GM19395 (cell line): ENCODE results near the gene RFK.
A peak's percentile ranks its signal among the peaks of the same experiment; 100 is the strongest.
"Not testable (repeated sequence)": the region's sequence is repeated elsewhere in the genome, so short reads cannot be mapped to it uniquely, and the experiment has no call there.

Experiments
- ATAC-seq: cut with Tn5 transposase; IDR thresholded peaks from one replicate; pipeline ENCODE4 v1.9.1; 2021; ENCODE audit warnings: mild to moderate bottlenecking, moderate library complexity; ENCODE audit not compliant: unreplicated experiment

RFK gene

DNA sequence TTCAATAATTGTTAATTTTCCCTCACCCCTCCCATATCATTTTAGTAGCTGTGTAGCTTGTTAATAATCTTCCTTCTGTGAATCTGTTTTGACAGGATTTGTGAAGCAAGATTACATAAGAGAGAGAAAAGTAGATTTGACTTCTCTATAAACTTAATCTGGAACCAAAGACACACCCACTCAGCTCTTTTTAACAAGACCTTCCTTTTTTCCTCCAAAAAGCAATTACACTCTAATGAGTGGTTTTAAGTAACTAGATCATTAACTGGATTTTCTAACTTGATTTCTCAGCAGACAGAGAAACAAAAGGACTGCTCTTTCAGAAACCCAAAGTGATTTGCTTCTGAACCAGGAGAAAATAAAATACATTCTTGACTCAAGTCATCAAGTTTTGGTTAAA, 21.9 kb downstream of the RFK start:
- no peak for ATAC-seq

- ATAC-seq: no peak
These were observed 22.3 kb downstream of the RFK start for GRCh38 chr9:76371901-76372300.

DNA sequence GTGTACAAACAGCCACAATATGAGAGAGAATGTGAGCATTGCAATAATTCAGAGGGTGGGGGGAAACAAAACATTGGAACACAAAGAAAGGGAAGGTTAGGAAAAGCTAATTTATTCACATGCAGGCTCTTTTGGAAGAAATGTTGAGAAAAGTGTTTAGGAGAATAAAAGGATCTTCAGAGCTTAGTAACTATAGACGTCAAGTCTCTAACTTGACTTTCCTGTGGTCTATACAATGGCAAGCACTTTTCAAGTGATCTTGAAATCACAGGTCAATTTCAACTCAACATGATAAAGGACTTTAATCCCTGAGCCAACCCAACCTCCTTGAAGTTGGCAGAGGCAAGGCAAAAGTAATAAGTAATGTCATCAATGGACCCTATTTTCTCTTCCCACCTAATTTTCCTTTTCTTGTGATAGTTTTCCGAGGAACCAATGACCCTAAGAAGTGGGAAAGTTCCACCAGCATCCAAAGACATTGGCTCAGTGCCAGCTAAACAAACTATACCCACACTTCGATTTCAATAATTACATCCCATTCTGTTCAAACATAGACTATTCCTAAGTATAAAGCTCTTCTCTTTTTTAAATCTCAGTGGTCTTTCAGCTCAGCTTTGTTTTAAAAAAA, 23.7 kb downstream of the RFK start:
- no peak for ATAC-seq

GRCh38 chr9:76369583-76369982, 24.6 kb downstream of the RFK start:
- peak; percentile 68 for ATAC-seq

- no peak for ATAC-seq
These were observed 28.0 kb downstream of the RFK start for GRCh38 chr9:76366275-76366674.

- ATAC-seq: no peak
These were observed 29.2 kb downstream of the RFK start for GRCh38 chr9:76365028-76365427.

DNA sequence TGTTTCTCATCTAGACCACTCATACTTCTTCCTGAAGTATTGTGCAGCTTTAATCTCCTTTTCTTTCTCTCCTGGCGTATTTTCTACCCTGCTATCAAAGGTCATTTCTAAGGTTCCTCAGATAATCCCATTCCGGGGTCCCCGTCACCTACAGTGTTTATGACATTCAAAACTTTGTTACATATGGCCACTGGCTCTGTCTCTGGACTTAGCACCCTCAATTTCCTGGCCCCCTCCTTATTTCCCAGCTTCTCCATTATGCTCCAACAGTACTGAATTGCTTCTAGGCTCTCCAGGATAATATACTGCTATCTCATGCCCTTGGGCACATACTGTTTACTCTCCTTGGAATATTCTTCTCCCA, 31.2 kb downstream of the RFK start:
- no peak for ATAC-seq

DNA sequence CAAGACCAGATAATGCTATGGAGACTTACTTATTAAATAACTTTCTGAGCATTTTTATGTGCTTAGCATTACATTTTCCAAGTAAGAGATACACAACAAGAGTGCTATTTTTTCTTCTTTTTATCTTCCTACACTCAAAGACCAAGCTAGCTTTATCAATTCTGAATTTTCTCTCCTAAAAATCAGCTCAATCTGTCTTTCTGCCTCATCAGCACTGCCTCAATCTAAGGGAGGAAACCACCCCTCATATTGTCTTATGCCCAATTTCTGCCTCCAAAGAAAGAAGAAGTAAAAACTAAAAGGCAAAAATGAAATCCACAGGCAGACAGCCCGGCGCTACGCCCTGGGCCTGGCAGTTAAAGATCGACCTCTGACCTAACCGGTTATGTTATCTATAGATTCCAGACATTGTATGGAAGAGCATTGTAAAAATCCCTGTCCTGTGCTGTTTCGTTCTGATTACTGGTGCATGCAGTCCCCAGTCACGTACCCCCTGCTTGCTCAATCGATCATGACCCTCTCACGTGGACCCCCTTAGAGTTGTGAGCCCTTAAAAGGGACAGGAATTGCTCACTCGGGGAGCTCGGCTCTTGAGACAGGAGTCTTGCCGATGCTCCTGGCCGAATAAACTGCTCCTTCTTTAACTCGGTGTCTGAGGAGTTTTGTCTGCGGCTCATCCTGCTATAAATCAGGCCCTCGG, 31.7 kb downstream of the RFK start:
- not testable (repeated sequence) for ATAC-seq

- ATAC-seq: no peak
These were observed 34.5 kb downstream of the RFK start for GRCh38 chr9:76359766-76360165.

DNA sequence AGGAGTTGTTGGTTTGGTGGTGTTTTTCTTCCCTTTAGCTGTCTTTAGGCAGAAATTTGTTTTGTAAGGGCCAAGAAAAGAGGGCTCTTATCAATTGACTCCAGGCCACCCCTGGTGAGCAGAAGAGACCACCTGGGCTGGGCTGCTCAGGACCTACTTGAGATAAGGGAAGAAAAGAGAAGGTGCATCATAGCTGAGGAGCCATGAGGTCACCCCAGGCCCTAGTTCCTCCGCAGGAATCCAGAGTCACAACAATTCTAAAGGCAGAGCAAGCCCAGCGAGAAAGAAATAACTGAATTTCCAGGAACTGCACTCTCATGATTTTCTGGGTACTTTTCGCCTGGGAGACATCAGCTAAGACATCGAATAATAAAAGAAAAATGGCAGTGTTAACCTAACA, 34.9 kb downstream of the RFK start:
- no peak for ATAC-seq

GRCh38 chr9:76358628-76359280, 35.5 kb downstream of the RFK start:
- ATAC-seq: no peak

- ATAC-seq: no peak
These were observed 36.7 kb downstream of the RFK start for GRCh38 chr9:76357555-76357954.

- no peak for ATAC-seq
These were observed 38.3 kb downstream of the RFK start for GRCh38 chr9:76355886-76356285.

DNA sequence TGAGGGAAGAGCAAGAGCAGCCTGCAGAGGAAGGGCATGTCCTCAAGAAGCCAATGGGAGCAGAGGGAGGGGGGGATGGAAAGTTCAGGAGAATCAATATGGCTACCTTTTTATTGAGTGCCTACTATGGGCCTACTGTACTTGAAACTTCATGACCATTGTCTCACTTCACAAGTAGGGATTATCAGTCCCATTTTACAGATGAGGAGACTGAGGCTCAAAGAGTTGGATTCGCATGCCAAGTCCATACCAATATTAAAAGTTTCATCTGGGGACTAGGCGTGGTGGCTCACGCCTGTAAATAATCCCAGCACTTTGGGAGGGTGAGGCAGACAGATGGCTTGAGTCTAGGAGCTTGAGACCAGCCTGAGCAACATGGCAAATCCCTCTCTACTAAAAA, 40.0 kb downstream of the RFK start:
- ATAC-seq: no peak

DNA sequence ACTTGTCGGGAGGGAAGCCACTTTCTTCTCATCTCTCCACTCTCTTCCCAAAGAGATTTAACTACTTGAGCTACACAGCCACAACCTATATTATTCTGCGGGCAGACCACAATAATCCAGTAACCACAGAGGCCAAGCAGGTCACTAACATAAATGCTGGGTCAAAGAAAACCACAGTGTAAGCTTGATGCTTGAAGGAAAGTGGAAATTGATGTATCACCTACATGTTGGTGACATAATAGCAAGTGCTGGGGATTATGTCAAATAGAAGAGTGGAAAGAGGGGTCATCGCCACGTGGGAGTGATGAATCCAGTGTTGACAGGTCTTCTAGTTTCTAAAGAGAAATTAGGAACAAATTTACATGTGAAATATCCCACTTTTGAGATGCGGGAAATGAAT, 40.9 kb downstream of the RFK start:
- ATAC-seq: no peak

GRCh38 chr9:76352026-76352620, 42.1 kb downstream of the RFK start:
- no peak for ATAC-seq

DNA sequence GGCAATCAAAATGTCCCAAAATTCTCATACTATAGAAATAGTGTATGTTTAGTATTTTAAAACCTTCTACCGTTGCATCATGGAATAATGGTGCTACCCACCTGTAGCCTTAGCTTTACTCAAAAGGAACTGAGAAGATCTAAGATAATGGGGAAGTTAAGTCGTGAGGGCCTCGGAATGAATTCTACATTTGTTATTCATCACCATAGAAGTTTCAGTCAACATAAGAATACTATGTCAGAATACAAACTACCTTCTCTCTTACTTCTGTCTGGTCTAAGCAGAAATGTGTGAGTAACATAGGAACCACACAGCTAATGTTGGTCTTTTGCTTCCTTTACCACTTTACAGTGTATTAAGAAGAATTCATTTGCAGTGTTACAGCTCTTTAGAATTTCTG, 43.2 kb downstream of the RFK start:
- no peak for ATAC-seq

- ATAC-seq: no peak
These were observed 44.4 kb downstream of the RFK start for GRCh38 chr9:76349865-76350264.

GRCh38 chr9:76342858-76343257, 51.4 kb downstream of the RFK start:
- no peak for ATAC-seq

DNA sequence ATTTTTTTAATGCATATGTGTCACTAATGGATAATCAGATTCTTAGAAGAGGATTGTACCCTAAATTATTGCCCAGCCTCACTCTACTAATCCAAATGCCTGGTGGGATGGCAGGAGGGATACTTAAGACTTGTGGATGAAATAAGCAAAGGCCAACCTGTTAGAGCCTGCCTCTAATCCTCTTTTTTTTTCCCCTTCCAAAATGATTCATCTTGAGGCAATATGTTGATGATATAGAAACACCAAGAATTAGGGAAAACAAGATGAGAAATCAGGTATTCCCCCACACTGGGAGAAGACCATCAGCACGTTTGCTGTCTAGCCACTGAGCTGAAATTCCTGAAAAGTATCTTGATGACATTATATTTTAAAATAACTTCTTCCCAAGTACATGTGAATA, 52.0 kb downstream of the RFK start:
- ATAC-seq: no peak

- ATAC-seq: no peak
These were observed 52.6 kb downstream of the RFK start for GRCh38 chr9:76341616-76342015.

GRCh38 chr9:76338418-76338817, 55.8 kb downstream of the RFK start:
- no peak for ATAC-seq
